GM10266 (cell line): ENCODE measurements around the gene PLIN3.
A peak's percentile ranks its signal among the peaks of the same experiment; 100 is the strongest.

ENCODE experiments used
- DNase-seq: peaks from one replicate; pipeline ENCODE4 v3.0.0; 2012; ENCODE audit errors: extremely low spot score
- CTCF ChIP-seq: IDR thresholded peaks from 2 replicates; pipeline ENCODE4 v1.5.1; 2012; ENCODE audit warnings: mild to moderate bottlenecking, low read depth; ENCODE audit not compliant: control insufficient read depth, insufficient read depth; ENCODE audit errors: missing control alignments

Gene PLIN3

DNA sequence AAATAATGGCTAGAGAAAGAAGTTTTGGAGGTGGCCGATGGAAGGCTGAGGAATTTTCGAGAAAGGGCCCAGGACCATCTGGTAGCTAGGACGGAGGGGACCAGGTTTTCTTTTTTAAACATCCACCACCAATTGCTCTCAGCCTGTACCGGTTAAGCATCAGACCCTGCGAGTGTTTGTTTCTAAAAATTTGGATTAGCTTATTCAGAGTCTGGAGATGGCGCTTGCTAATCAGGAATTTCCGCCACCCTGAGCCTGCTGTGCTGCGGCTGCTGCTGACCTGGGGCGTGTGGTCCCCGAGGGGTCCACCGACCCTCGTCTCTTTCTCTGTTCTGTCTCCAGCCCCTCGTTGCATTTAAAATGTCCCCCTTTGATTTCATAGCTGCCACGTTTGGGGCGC is 43.8 kb upstream of the PLIN3 start:
- TF ChIP-seq CTCF, result no peak
- no peak for DNase-seq

DNA sequence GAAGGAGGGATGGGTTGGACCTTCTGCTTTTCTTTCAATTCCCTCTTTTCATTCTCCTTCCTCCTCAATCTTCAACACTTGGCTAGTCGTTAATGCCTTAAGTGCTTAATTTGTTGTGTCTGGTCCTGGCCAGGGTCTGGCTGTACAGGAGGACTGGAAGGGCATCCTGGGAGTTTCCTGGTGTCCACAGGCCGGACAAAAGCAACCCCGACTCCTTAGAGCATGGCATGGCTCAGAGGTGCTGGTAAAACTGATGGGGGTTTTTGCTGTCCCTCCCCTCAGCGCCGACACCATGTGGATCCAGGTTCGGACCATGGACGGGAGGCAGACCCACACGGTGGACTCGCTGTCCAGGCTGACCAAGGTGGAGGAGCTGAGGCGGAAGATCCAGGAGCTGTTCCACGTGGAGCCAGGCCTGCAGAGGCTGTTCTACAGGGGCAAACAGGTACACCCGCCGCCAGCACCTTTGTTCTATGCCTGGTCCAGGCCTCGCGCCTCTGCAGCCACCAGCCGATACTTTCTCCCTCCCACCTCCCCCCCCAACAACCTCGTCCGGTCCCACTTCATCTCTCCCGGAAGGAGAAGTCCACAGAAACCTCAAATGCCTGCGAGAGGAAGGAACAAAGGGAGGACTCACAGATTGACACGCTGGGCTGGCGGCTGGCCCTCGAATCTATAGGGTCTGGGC is 43.3 kb upstream of the PLIN3 start:
- DNase-seq, result peak; percentile 51
- TF ChIP-seq CTCF, result no peak

- TF ChIP-seq CTCF, result no peak
- DNase-seq, result peak; percentile 99
These were observed 42.6 kb upstream of the PLIN3 start for GRCh38 chr19:4909897-4910593.

- peak; percentile 86 for DNase-seq
- TF ChIP-seq CTCF, result no peak
These were observed 41.9 kb upstream of the PLIN3 start, which contains the start of gene UHRF1 for GRCh38 chr19:4909156-4909896. TSS of gene UHRF1 (plus strand) at chr19:4909501. CDS start at chr19:4910886, 1,385 bp downstream.

DNA sequence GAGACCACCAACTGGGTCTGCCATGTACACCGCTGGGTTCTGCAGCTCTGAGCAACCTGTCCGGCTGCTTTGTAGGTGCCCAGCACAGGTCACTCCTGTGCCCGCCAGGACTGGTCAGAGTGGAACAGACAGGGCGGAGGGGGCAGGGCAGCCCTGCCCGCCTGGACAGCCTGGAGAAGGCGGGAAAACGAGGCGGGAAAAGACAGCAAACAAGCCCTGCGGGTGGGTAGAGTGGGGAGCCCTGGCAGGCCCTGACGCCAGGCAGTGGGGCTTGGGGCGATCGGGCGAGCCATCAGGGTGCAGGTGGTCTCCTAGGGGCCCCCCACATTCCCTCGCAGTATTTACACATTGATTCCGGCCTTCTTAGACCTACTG is 41.3 kb upstream of the PLIN3 start:
- DNase-seq, result no peak
- no peak for TF ChIP-seq CTCF

- no peak for TF ChIP-seq CTCF
- no peak for DNase-seq
These were observed 40.9 kb upstream of the PLIN3 start for GRCh38 chr19:4908360-4908759.
